HepG2 (cell line): ENCODE measurements around the gene SIX4. TPM values are rescaled to one million over a fixed set of nuclear protein-coding genes. Genes with fewer than 3 reads are reported as not detected.
A peak's percentile ranks its signal among the peaks of the same experiment; 100 is the strongest.

ENCODE experiments used
- ADNP ChIP-seq: sonication (generic); formaldehyde crosslinking; IDR thresholded peaks from 2 replicates; pipeline ENCODE4 v1.4.0; 2020; ENCODE audit warnings: missing genetic modification reagents
- BHLHE40 ChIP-seq: IDR thresholded peaks from 2 replicates; pipeline ENCODE4 v1.6.1; 2011; ENCODE audit warnings: low read length, improper control_type of control experiment
- HNRNPLL ChIP-seq: fragments of 200-400 bp; formaldehyde crosslinking; IDR thresholded peaks from 2 replicates; pipeline ENCODE4 v1.6.1; 2017; ENCODE audit warnings: mild to moderate bottlenecking, low read depth, low read length; ENCODE audit not compliant: poor library complexity, severe bottlenecking
- MAFF ChIP-seq: IDR thresholded peaks from 2 replicates; pipeline ENCODE4 v1.6.1; 2011; ENCODE audit warnings: low read depth, low read length, improper control_type of control experiment
- MBD4 ChIP-seq: IDR thresholded peaks from 2 replicates; pipeline ENCODE4 v1.6.1; 2012; ENCODE audit warnings: low read length, inconsistent platforms, borderline replicate concordance
- PAX8 ChIP-seq: sonication (generic); formaldehyde crosslinking; IDR thresholded peaks from 2 replicates; pipeline ENCODE4 v1.8.0; 2022; ENCODE audit warnings: mild to moderate bottlenecking, missing genetic modification reagents, borderline replicate concordance
- ZEB1 ChIP-seq: IDR thresholded peaks from 2 replicates; pipeline ENCODE4 v1.6.1; 2012; ENCODE audit warnings: mild to moderate bottlenecking, low read depth, inconsistent platforms; ENCODE audit not compliant: insufficient replicate concordance
- ZNF230 ChIP-seq: sonication (generic); formaldehyde crosslinking; IDR thresholded peaks from 2 replicates; pipeline ENCODE4 v1.4.0; 2020; ENCODE audit warnings: mild to moderate bottlenecking, missing genetic modification reagents
- ZNF280D ChIP-seq: sonication (generic); formaldehyde crosslinking; IDR thresholded peaks from 2 replicates; pipeline ENCODE4 v1.5.1; 2020; ENCODE audit warnings: mild to moderate bottlenecking, missing genetic modification reagents
- ZNF317 ChIP-seq: sonication (generic); formaldehyde crosslinking; IDR thresholded peaks from 2 replicates; pipeline ENCODE4 v1.5.0; 2020; ENCODE audit warnings: mild to moderate bottlenecking, missing genetic modification reagents
- ZNF343 ChIP-seq: sonication (generic); formaldehyde crosslinking; IDR thresholded peaks from 2 replicates; pipeline ENCODE4 v1.4.0; 2020; ENCODE audit warnings: mild to moderate bottlenecking, missing genetic modification reagents
- ZNF407 ChIP-seq: sonication (generic); formaldehyde crosslinking; IDR thresholded peaks from one replicate; pipeline ENCODE4 v1.5.1; 2020; ENCODE audit warnings: mild to moderate bottlenecking, missing genetic modification reagents; ENCODE audit errors: not compliant biosample characterization
- ZNF703 ChIP-seq: sonication (generic); formaldehyde crosslinking; IDR thresholded peaks from 2 replicates; pipeline ENCODE4 v1.5.1; 2020; ENCODE audit warnings: missing genetic modification reagents, mild to moderate bottlenecking, moderate library complexity, borderline replicate concordance
- polyA plus RNA-seq, 8 experiments: library from polyadenylated mRNA; depleted of rRNA in 3 of 8; stranded (reverse) in 7 of 8; unstranded in 1 of 8; fragments of >200 nt; fragmentation: Illumina TruSeq in 4 of 8; extraction: Trizol in 4 of 8; gene quantifications; 2 replicates each; pipeline versions ENCODE4 v1.2.1 to v1.2.3, GENCODE V29; 2011 to 2016; ENCODE audit warnings: low read depth in 4 of 8, missing spikeins in 1 of 8, mixed read lengths in 1 of 8; ENCODE audit not compliant: insufficient read depth in 1 of 8
- total RNA-seq, 5 experiments: library from RNA; depleted of rRNA; stranded (reverse); fragments of >200 nt; fragmentation: Illumina TruSeq; extraction: Trizol; gene quantifications; 2 replicates each; pipeline ENCODE4 v1.2.3, GENCODE V29; 2016; ENCODE audit warnings: low read depth in 1 of 5
- TF ChIP-seq, protein P1 (sequence below): sonication (generic); formaldehyde crosslinking; IDR thresholded peaks from 2 replicates; pipeline ENCODE4 v1.8.0; 2022; ENCODE audit warnings: missing genetic modification reagents, low read depth, mild to moderate bottlenecking, borderline replicate concordance
- TF ChIP-seq, protein P2 (sequence below): sonication (generic); formaldehyde crosslinking; IDR thresholded peaks from 2 replicates; pipeline ENCODE4 v1.4.0; 2020; ENCODE audit warnings: missing genetic modification reagents; ENCODE audit errors: not compliant biosample characterization

The SIX4 gene
- total and polyA plus RNA-seq, 2 of the 13 experiments (the other 11 are each of a cell fraction or from before 2014, with no cell fraction given), result 5.0 to 6.0 TPM

- TF ChIP-seq ZNF280D (CRISPR knock-in tag), result peak; percentile 87
- TF ChIP-seq MAFF, result no peak
- no peak for TF ChIP-seq MBD4
- TF ChIP-seq ZEB1, result peak; percentile 69
- TF ChIP-seq ZNF317 (CRISPR knock-in tag), result peak; percentile 83
- no peak for TF ChIP-seq BHLHE40
- peak; percentile 40 for TF ChIP-seq HNRNPLL
- TF ChIP-seq ZNF230 (CRISPR knock-in tag), result peak; percentile 33
- TF ChIP-seq ADNP (CRISPR knock-in tag), result no peak
- TF ChIP-seq, protein P1, sequence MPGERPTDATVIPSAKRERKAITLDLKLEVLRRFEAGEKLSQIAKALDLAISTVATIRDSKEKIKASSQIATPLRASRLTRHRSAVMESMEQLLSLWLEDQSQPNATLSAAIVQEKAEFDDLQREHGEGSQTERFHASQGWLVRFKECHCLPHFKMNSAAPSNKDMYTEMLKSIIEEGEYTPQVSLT (CRISPR knock-in tag), result no peak
- no peak; the same call in 1 of the 2 replicates for TF ChIP-seq ZNF703
- TF ChIP-seq ZNF343 (CRISPR knock-in tag), result peak; percentile 72; the same call in 1 of the 2 replicates
- no peak for TF ChIP-seq PAX8 (CRISPR knock-in tag)
- TF ChIP-seq, protein P2, sequence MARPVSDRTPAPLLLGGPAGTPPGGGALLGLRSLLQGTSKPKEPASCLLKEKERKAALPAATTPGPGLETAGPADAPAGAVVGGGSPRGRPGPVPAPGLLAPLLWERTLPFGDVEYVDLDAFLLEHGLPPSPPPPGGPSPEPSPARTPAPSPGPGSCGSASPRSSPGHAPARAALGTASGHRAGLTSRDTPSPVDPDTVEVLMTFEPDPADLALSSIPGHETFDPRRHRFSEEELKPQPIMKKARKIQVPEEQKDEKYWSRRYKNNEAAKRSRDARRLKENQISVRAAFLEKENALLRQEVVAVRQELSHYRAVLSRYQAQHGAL, result no peak
- peak; percentile 81 for TF ChIP-seq ZNF407
- TF ChIP-seq, all 625 proteins: peak for 379
Measured at GRCh38 chr14:60734465-60735242, 10.5 kb upstream of the SIX4 start, which contains the start of gene MNAT1 (continued).
